Spleen (tissue), 7 donors: ENCODE results near the gene IFT80.

Experiments used
- POLR2A ChIP-seq, 3 donors: fragments of 450-650 bp; IDR thresholded peaks; one replicate each; pipeline ENCODE4 v1.5.1; 2017; ENCODE audit warnings: antibody characterized with exemption in 3 of 3, mild to moderate bottlenecking in 1 of 3
- TF ChIP-seq, protein P1 (sequence below), 11 experiments: fragments of 200-600 bp in 7 of 11; fragments of 450-650 bp in 4 of 11; sonication (generic) in 4 of 11; IDR thresholded peaks in 8 of 11; conservative IDR thresholded peaks in 3 of 11; 1 replicate in 7 of 11; 2 replicates in 4 of 11; pipeline versions ENCODE4 v1.4.0 to v1.8.0; 2016 to 2021; ENCODE audit warnings: antibody characterized with exemption in 11 of 11, inconsistent platforms in 4 of 11, mild to moderate bottlenecking in 1 of 11
- donor health status: DM: no; HTN: no; CAD: no; lungs with moderate emphysema.
- donor health status: DM: no; HTN: no; CAD: no.
- donor health status: DM: no; HTN: no; CAD: no.

DNA sequence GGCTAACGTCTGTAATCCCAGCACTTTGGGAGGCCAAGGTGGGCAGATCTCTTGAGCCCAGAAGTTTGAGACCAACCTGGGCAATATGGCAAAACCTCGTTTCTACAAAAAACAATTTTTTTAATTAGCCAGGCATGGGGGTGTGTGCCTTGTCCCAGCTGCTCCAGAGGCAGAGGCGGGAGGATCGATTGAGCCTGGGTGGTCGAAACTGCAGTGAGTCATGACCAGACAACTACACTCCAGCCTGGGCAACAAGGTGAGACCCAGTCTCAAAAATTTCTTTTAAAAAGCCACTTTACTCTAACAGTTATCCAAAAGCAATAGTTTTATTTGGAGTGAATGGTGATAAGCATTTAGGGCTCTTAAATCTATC lies 38.0 kb upstream of the IFT80 start:
- TF ChIP-seq, protein P1, sequence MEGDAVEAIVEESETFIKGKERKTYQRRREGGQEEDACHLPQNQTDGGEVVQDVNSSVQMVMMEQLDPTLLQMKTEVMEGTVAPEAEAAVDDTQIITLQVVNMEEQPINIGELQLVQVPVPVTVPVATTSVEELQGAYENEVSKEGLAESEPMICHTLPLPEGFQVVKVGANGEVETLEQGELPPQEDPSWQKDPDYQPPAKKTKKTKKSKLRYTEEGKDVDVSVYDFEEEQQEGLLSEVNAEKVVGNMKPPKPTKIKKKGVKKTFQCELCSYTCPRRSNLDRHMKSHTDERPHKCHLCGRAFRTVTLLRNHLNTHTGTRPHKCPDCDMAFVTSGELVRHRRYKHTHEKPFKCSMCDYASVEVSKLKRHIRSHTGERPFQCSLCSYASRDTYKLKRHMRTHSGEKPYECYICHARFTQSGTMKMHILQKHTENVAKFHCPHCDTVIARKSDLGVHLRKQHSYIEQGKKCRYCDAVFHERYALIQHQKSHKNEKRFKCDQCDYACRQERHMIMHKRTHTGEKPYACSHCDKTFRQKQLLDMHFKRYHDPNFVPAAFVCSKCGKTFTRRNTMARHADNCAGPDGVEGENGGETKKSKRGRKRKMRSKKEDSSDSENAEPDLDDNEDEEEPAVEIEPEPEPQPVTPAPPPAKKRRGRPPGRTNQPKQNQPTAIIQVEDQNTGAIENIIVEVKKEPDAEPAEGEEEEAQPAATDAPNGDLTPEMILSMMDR (IDR thresholded peaks at IDR 0.05 in 8 of 11, conservative IDR thresholded peaks at IDR 0.05 in 3 of 11) = no peak
- TF ChIP-seq POLR2A (IDR thresholded peaks at IDR 0.05) = no peak
